Measurements from ENCODE around the gene MRAP2. TPM values are rescaled to one million over a fixed set of nuclear protein-coding genes. Genes with fewer than 3 reads are reported as not detected.
A peak's percentile ranks its signal among the peaks of the same experiment; 100 is the strongest.
"Not testable (repeated sequence)": the region's sequence is repeated elsewhere in the genome, so short reads cannot be mapped to it uniquely, and the experiment has no call there.

MRAP2 gene
- total and polyA plus RNA-seq, 2 experiments from 2014 or later = 8.7 to 20.6 TPM

GRCh38 chr6:84119277-84119676 lies 85.7 kb downstream of the MRAP2 start:
- Histone ChIP-seq H3K36me3 (no peaks in the 10 kb centered on the region), H3K27me3 (no peaks in the 10 kb centered on the region), H3K4me1 (ENCODE audit: low read depth) (no peaks in the 10 kb centered on the region), H3K4me3 (no peak overlapping the region), H3K27ac (no peak overlapping the region), H3K9me3 (ENCODE audit: low read depth) (no peaks in the 10 kb centered on the region)
- no peak for TF ChIP-seq CTCF (IDR thresholded peaks at IDR 0.05; ENCODE audit: low read depth, low read length)
- peak in 1 of 2 donors; percentile 1 for DNase-seq (ENCODE audit: low read depth in 1 of 2, low spot score in 1 of 2)

DNA sequence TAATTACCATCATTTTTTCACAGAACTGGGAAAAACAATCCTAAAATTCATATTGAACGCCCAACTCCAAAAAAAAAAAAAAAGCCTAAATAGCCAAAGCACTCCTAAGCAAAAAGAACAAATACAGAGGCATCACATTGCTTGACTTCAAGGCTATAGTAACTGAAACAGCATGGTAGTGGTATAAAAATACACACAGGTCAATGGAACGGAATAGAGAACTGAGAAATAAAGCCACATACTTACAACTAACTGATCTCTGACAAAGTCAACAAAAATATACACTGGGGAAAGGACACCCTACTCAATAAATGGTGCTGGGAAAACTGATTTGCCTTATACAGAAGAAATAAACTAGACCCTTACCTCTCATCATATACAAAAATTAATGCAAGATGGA lies 89.6 kb downstream of the MRAP2 start:
- Histone ChIP-seq H3K4me1 (ENCODE audit: low read depth) (no peaks in the 10 kb centered on the region), H3K27ac (no peak overlapping the region), H3K27me3 (no peaks in the 10 kb centered on the region), H3K9me3 (ENCODE audit: low read depth) (no peaks in the 10 kb centered on the region), H3K36me3 (no peaks in the 10 kb centered on the region), H3K4me3 (no peak overlapping the region)
- no peak for TF ChIP-seq CTCF (IDR thresholded peaks at IDR 0.05; ENCODE audit: low read depth, low read length)
- no peak for DNase-seq (ENCODE audit: low read depth in 1 of 2, low spot score in 1 of 2)

DNA sequence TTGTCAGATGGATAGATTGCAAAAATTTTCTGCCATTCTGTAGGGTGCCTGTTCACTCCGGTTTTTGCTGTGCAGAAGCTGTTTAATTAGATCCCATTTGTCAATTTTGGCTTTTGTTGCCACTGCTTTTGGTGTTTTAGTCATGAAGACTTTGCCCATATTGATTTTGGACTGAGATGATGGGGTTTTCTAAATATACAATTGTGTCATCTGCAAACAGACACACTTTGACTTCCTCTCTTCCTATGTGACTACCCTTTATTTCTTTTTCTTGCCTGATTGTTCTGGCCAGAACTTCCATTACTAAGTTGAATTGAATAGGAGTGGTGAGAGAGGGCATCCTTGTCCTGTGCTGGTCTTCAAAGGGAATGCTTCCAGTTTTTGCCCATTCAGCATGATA lies 96.0 kb downstream of the MRAP2 start:
- H3K4me1 ChIP-seq (ENCODE audit: low read depth); H3K36me3 ChIP-seq; H3K27ac ChIP-seq; DNase-seq (ENCODE audit: low read depth in 1 of 2, low spot score in 1 of 2); H3K4me3 ChIP-seq; H3K9me3 ChIP-seq (ENCODE audit: low read depth); H3K27me3 ChIP-seq: not testable (repeated sequence)

GRCh38 chr6:84133385-84133784 lies 99.8 kb downstream of the MRAP2 start:
- H3K4me1 ChIP-seq (ENCODE audit: low read depth); H3K4me3 ChIP-seq; H3K27ac ChIP-seq; H3K27me3 ChIP-seq; H3K9me3 ChIP-seq (ENCODE audit: low read depth); DNase-seq (ENCODE audit: low read depth in 1 of 2, low spot score in 1 of 2); H3K36me3 ChIP-seq: not testable (repeated sequence)

DNA sequence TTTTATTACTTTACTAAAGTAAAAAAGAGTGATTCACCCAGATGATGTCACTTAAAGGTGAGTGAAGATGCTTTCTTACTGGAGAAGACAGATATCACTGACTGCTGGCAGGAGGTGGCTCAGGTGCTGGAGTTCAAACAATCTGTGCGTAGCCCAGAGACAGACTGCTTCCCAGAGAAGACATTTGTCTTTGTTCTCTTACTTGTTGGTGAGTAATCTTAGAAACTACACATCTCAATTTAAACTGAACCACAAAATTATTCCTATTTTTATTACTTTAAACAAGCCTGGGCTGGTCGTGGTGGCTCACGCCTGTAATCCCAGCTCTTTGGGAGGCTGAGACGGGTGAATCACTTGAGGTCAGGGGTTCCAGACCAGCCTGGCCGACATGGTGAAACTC lies 101.7 kb downstream of the MRAP2 start:
- Histone ChIP-seq H3K4me1 (ENCODE audit: low read depth) (no peaks in the 10 kb centered on the region), H3K27me3 (no peaks in the 10 kb centered on the region), H3K9me3 (ENCODE audit: low read depth) (no peaks in the 10 kb centered on the region), H3K36me3 (no peaks in the 10 kb centered on the region), H3K4me3 (no peak overlapping the region), H3K27ac (no peak overlapping the region)
- no peak for DNase-seq (ENCODE audit: low read depth in 1 of 2, low spot score in 1 of 2)
- TF ChIP-seq CTCF (IDR thresholded peaks at IDR 0.05; ENCODE audit: low read depth, low read length) = no peak

DNA sequence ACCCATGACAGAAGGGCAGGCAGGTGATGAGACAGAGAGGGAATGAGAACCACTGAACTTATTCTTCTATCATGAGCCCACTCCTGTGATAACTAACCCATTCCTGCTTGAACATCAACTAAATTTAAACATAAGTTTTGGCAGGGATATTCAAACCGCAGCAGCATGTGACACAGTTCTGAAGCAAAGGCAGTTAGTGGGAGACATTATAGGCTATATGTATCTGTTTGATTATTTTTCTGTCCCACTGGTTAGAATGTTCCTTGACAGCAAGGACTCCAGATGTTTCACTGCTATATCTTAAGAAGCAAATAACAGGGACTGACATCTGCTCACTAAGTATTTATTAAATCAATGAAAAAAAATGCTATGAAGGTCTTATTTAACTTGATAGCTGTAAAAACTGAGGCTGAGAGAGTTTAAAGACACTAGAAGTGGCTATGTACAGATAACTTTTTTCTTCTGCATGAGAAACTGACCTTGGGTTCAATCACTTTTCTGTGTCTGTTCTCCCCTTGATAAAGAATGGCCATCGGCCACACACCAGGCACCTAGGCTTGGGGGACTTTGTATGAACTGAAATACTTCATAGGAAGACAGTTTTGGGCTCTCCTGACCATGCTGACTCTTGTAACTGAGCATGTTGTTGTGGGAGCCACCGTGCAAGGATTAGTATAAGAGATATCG lies 102.9 kb downstream of the MRAP2 start:
- TF ChIP-seq CTCF (IDR thresholded peaks at IDR 0.05; ENCODE audit: low read depth, low read length) = no peak
- DNase-seq (ENCODE audit: low read depth in 1 of 2, low spot score in 1 of 2) = no peak

DNA sequence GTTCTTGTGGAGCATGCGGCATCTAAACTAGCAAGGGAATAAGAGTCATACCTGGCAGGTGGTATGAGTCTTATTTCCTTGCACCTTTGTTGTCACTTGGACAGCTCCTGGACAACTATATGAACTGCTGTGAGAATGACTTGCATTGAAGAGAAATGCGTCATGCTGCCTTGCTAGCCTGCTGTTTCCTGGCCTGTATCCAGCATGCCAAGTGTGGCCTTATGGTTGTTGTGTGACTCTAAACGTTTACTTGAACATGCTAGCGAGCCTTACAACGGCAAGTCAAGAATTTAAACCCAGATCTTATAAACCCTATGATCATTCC lies 103.4 kb downstream of the MRAP2 start:
- no peaks in the 10 kb centered on the region for H3K36me3 ChIP-seq
- H3K9me3 ChIP-seq (ENCODE audit: low read depth) = no peaks in the 10 kb centered on the region
- TF ChIP-seq CTCF (IDR thresholded peaks at IDR 0.05; ENCODE audit: low read depth, low read length) = no peak
- H3K27me3 ChIP-seq = no peaks in the 10 kb centered on the region
- no peak for DNase-seq (ENCODE audit: low read depth in 1 of 2, low spot score in 1 of 2)
- no peaks in the 10 kb centered on the region for H3K4me1 ChIP-seq (ENCODE audit: low read depth)
- H3K27ac ChIP-seq = no peak overlapping the region
- H3K4me3 ChIP-seq = no peak overlapping the region

More for the DNA sequence above, 102.9 kb downstream of the MRAP2 start:
- no peaks in the 10 kb centered on the region for H3K36me3 ChIP-seq
- no peaks in the 10 kb centered on the region for H3K4me1 ChIP-seq (ENCODE audit: low read depth)
- H3K9me3 ChIP-seq (ENCODE audit: low read depth) = no peaks in the 10 kb centered on the region
- no peak overlapping the region for H3K27ac ChIP-seq
- H3K27me3 ChIP-seq = no peaks in the 10 kb centered on the region
- no peak overlapping the region for H3K4me3 ChIP-seq

Data from cardiac muscle cell (in vitro differentiated cells and primary cell).